ENCODE measurements around the gene ZFPL1. TPM values are rescaled to one million over a fixed set of nuclear protein-coding genes. Genes with fewer than 3 reads are reported as not detected.

The ZFPL1 gene
- total RNA-seq, 1 donor from 2014 or later, result 25.9 TPM

DNA sequence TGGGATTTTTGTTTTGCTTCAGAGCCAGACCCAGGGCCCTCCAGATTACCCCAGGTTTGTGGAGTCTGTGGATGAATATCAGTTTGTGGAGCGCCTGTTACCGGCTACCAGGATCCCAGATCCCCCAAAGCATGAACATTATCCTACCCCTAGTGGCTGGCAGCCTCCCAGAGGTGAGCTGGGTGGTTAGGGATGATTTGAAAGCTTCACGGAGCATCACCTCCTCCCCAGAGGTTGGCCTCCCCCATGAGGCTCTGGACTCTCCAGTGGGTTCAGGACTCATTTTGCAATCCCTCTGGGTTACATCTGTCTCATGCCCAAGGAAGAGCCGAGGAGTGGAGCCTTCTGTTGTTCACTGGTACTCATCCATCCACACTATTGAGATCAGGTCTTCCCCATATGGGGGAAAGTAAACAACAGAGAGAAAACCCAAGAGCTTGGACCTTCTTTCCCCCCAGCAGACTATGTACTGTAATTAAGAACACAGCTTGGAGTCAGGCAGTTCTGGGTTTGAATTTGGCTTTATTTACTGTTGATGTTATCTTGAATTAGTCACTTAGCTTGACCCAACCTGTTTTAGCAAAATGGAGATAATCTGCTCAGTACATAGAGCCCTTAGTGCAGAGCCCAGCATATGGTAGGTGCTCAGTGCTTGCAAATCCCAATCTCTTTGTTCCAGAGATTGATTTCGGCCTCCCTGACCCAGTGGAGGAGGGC lies 40.6 kb downstream of the ZFPL1 start:
- DNase-seq (ENCODE audit: low spot score), result no peak
- Mint-ChIP-seq H3K27me3 (ENCODE audit: unreplicated experiment) (peaks cover 7% of the 10 kb centered on the region), H3K9me3 (ENCODE audit: unreplicated experiment) (no peaks in the 10 kb centered on the region), H3K4me1 (ENCODE audit: unreplicated experiment) (peaks cover 14% of the 10 kb centered on the region), H3K27ac (ENCODE audit: unreplicated experiment) (no peak overlapping the region), H3K4me3 (ENCODE audit: unreplicated experiment) (peak overlapping the region; percentile 8), H3K36me3 (ENCODE audit: low read depth, unreplicated experiment) (peaks cover 27% of the 10 kb centered on the region)
- TF ChIP-seq, protein P1, sequence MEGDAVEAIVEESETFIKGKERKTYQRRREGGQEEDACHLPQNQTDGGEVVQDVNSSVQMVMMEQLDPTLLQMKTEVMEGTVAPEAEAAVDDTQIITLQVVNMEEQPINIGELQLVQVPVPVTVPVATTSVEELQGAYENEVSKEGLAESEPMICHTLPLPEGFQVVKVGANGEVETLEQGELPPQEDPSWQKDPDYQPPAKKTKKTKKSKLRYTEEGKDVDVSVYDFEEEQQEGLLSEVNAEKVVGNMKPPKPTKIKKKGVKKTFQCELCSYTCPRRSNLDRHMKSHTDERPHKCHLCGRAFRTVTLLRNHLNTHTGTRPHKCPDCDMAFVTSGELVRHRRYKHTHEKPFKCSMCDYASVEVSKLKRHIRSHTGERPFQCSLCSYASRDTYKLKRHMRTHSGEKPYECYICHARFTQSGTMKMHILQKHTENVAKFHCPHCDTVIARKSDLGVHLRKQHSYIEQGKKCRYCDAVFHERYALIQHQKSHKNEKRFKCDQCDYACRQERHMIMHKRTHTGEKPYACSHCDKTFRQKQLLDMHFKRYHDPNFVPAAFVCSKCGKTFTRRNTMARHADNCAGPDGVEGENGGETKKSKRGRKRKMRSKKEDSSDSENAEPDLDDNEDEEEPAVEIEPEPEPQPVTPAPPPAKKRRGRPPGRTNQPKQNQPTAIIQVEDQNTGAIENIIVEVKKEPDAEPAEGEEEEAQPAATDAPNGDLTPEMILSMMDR (IDR thresholded peaks at IDR 0.05; ENCODE audit: unreplicated experiment), result no peak

DNA sequence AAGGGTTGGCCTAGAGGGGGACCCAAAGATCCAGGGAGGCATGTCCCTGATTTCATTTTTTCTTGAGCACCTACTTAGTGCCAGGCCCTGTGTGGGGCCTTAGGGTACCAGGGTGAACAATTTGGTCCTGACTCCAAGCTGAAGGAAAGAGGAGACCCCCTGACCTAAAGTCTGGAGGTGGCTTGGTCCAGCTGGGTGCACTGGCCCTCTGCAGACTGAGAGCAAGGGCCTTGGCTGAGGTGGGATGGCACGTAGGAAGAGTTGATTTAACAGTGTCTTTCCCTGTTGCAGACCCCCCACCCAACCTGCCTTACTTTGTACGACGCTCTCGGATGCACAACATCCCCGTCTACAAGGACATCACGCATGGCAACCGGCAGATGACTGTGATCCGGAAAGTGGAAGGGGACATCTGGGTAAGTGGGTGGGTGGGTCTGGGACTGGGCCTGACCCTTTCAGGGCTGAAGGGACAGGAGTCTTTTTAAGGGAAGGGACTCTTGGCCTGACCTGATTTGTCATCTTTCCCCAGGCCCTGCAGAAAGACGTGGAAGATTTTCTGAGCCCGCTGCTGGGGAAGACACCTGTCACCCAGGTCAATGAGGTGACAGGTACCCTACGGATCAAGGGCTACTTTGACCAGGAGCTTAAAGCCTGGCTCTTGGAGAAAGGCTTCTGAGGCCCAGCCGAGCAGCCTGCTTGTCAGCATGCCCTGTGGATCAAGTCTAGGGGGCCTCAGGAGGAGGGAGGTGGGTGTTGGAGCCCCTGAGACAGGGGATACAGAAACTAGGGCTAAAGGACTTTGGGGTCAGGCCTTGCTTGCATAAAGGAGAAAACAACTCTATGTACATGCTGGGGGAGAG lies 41.4 kb downstream of the ZFPL1 start:
- DNase-seq (ENCODE audit: low spot score), result no peak
- no peak overlapping the region for H3K27ac Mint-ChIP-seq (ENCODE audit: unreplicated experiment)
- TF ChIP-seq, protein P1 (IDR thresholded peaks at IDR 0.05; ENCODE audit: unreplicated experiment), result no peak
- peaks cover 4% of the 10 kb centered on the region for H3K27me3 Mint-ChIP-seq (ENCODE audit: unreplicated experiment)
- H3K9me3 Mint-ChIP-seq (ENCODE audit: unreplicated experiment), result no peaks in the 10 kb centered on the region
- H3K4me3 Mint-ChIP-seq (ENCODE audit: unreplicated experiment), result no peak overlapping the region
- peaks cover 14% of the 10 kb centered on the region for H3K4me1 Mint-ChIP-seq (ENCODE audit: unreplicated experiment)
- H3K36me3 Mint-ChIP-seq (ENCODE audit: low read depth, unreplicated experiment), result peaks cover 24% of the 10 kb centered on the region

GRCh38 chr11:65126624-65127274 lies 42.7 kb downstream of the ZFPL1 start:
- no peak for DNase-seq (ENCODE audit: low spot score)
- TF ChIP-seq, protein P1 (IDR thresholded peaks at IDR 0.05; ENCODE audit: unreplicated experiment), result no peak
- Mint-ChIP-seq H3K27ac (ENCODE audit: unreplicated experiment) (no peak overlapping the region), H3K27me3 (ENCODE audit: unreplicated experiment) (peaks cover 2% of the 10 kb centered on the region), H3K36me3 (ENCODE audit: low read depth, unreplicated experiment) (peaks cover 23% of the 10 kb centered on the region), H3K4me1 (ENCODE audit: unreplicated experiment) (peaks cover 7% of the 10 kb centered on the region), H3K4me3 (ENCODE audit: unreplicated experiment) (no peak overlapping the region), H3K9me3 (ENCODE audit: unreplicated experiment) (no peaks in the 10 kb centered on the region)

GRCh38 chr11:65127473-65128181 lies 43.6 kb downstream of the ZFPL1 start:
- TF ChIP-seq, protein P1 (IDR thresholded peaks at IDR 0.05; ENCODE audit: unreplicated experiment), result no peak
- H3K27me3 Mint-ChIP-seq (ENCODE audit: unreplicated experiment), result peaks cover 2% of the 10 kb centered on the region
- no peak overlapping the region for H3K27ac Mint-ChIP-seq (ENCODE audit: unreplicated experiment)
- no peak for DNase-seq (ENCODE audit: low spot score)
- H3K9me3 Mint-ChIP-seq (ENCODE audit: unreplicated experiment), result no peaks in the 10 kb centered on the region
- peak overlapping the region; percentile 47 for H3K4me3 Mint-ChIP-seq (ENCODE audit: unreplicated experiment)
- H3K36me3 Mint-ChIP-seq (ENCODE audit: low read depth, unreplicated experiment), result peaks cover 22% of the 10 kb centered on the region
- peaks cover 2% of the 10 kb centered on the region for H3K4me1 Mint-ChIP-seq (ENCODE audit: unreplicated experiment)
